Breast epithelium (tissue), 3 donors: ENCODE measurements around the gene DESI1.

Source experiments
- POLR2A ChIP-seq: fragments of 450-650 bp; IDR thresholded peaks from one replicate; pipeline ENCODE4 v1.6.1; 2016; ENCODE audit warnings: antibody characterized with exemption, mild to moderate bottlenecking, moderate library complexity
- POLR2AphosphoS5 ChIP-seq, 3 donors: sonication (generic); formaldehyde crosslinking; IDR thresholded peaks; one replicate each; pipeline ENCODE4 v1.6.1; 2017; ENCODE audit warnings: antibody characterized with exemption in 3 of 3
- TF ChIP-seq, protein P1 (sequence below), 3 donors: fragments of 450-650 bp; IDR thresholded peaks; one replicate each; pipeline ENCODE4 v1.5.1; 2016 to 2017; ENCODE audit warnings: antibody characterized with exemption in 3 of 3, mild to moderate bottlenecking in 3 of 3, moderate library complexity in 3 of 3

DNA sequence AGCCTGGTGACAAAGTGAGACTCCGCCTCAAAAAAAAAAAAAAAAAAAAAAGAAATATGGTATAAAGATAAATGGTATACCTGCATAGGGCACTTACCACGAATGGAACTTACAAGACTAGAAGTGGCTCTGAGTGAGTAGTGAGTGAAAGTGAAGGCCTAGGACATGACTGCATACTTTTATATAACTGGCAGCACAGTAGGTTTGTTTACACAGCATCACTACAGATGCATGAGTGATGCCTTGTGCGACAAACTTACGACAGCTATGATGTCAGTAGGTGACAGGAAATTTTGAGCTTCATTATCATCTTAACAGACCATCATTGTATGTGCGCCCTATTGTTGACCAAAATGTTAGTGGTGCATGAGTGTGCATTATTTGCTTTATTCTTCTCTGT lies 17.9 kb upstream of the DESI1 start:
- TF ChIP-seq, protein P1, sequence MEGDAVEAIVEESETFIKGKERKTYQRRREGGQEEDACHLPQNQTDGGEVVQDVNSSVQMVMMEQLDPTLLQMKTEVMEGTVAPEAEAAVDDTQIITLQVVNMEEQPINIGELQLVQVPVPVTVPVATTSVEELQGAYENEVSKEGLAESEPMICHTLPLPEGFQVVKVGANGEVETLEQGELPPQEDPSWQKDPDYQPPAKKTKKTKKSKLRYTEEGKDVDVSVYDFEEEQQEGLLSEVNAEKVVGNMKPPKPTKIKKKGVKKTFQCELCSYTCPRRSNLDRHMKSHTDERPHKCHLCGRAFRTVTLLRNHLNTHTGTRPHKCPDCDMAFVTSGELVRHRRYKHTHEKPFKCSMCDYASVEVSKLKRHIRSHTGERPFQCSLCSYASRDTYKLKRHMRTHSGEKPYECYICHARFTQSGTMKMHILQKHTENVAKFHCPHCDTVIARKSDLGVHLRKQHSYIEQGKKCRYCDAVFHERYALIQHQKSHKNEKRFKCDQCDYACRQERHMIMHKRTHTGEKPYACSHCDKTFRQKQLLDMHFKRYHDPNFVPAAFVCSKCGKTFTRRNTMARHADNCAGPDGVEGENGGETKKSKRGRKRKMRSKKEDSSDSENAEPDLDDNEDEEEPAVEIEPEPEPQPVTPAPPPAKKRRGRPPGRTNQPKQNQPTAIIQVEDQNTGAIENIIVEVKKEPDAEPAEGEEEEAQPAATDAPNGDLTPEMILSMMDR (IDR thresholded peaks at IDR 0.05), result no peak
- TF ChIP-seq POLR2AphosphoS5 (IDR thresholded peaks at IDR 0.05), result no peak
- no peak for TF ChIP-seq POLR2A
